K562 (cell line): ENCODE data around the gene LY6G6F. TPM values are rescaled to one million over a fixed set of nuclear protein-coding genes. Genes with fewer than 3 reads are reported as not detected.
A peak's percentile ranks its signal among the peaks of the same experiment; 100 is the strongest.

Experiments
- AFF1 ChIP-seq, 2 experiments: fragments of 450-650 bp; IDR thresholded peaks; 2 replicates each; pipeline ENCODE4 v1.6.1; 2018; ENCODE audit warnings: mild to moderate bottlenecking in 2 of 2, low read depth in 1 of 2; ENCODE audit not compliant: partially characterized antibody in 2 of 2
- AFF4 ChIP-seq: sonication (generic); formaldehyde crosslinking; IDR thresholded peaks from 2 replicates; pipeline ENCODE4 v1.8.0; 2023; ENCODE audit warnings: mild to moderate bottlenecking, missing genetic modification reagents
- ATF1 ChIP-seq, 2 experiments: fragments of 450-650 bp in 1 of 2; IDR thresholded peaks; 2 replicates each; pipeline ENCODE4 v1.6.1; 2016; ENCODE audit warnings: missing compliant biosample characterization in 1 of 2, missing genetic modification characterization in 1 of 2
- CBX8 ChIP-seq: fragments of 200-600 bp; sonication (generic); IDR thresholded peaks from 2 replicates; pipeline ENCODE4 v1.6.1; 2012; ENCODE audit warnings: borderline replicate concordance, mixed run types, low read depth, mild to moderate bottlenecking, moderate library complexity, mixed read lengths, low read length, control low read depth, inconsistent platforms; ENCODE audit not compliant: poor library complexity, severe bottlenecking; ENCODE audit errors: extremely low read depth
- CEBPZ ChIP-seq: fragments of 150-350 bp; IDR thresholded peaks from 2 replicates; pipeline ENCODE4 v1.6.1; 2014; ENCODE audit warnings: low read depth, mild to moderate bottlenecking, low read length, borderline replicate concordance
- E2F3 ChIP-seq: fragments of 250-450 bp; sonication (Bioruptor Pico); IDR thresholded peaks from 2 replicates; pipeline ENCODE4 v1.4.0; 2020; ENCODE audit warnings: mild to moderate bottlenecking
- GATAD2A ChIP-seq: fragments of 450-650 bp; IDR thresholded peaks from 2 replicates; pipeline ENCODE4 v1.6.1; 2017
- HDAC3 ChIP-seq: fragments of 450-650 bp; IDR thresholded peaks from 2 replicates; pipeline ENCODE4 v1.6.1; 2018; ENCODE audit warnings: borderline replicate concordance, mild to moderate bottlenecking, moderate library complexity; ENCODE audit not compliant: partially characterized antibody
- NFIC ChIP-seq: fragments of 450-650 bp; IDR thresholded peaks from 2 replicates; pipeline ENCODE4 v1.6.1; 2017; ENCODE audit warnings: mild to moderate bottlenecking, inconsistent platforms
- PRMT5 ChIP-seq: sonication (generic); formaldehyde crosslinking; IDR thresholded peaks from 2 replicates; pipeline ENCODE4 v1.5.0; 2020; ENCODE audit warnings: missing genetic modification reagents
- PURB ChIP-seq: sonication (generic); formaldehyde crosslinking; IDR thresholded peaks from 2 replicates; pipeline ENCODE4 v1.9.0; 2021; ENCODE audit warnings: low read depth, mild to moderate bottlenecking, missing genetic modification reagents
- RBM15 ChIP-seq: fragments of 200-400 bp; formaldehyde crosslinking; IDR thresholded peaks from 2 replicates; pipeline ENCODE4 v1.6.1; 2018; ENCODE audit warnings: mild to moderate bottlenecking, low read length, moderate library complexity; ENCODE audit not compliant: insufficient read depth
- RUNX1 ChIP-seq: sonication (generic); IDR thresholded peaks from 2 replicates; pipeline ENCODE4 v1.6.1; 2016; ENCODE audit warnings: antibody characterized with exemption, low read depth
- SREBF1 ChIP-seq: fragments of 150-350 bp; IDR thresholded peaks from 2 replicates; pipeline ENCODE4 v1.6.1; 2014; ENCODE audit warnings: antibody characterized with exemption, low read depth, low read length, borderline replicate concordance
- WHSC1 ChIP-seq: IDR thresholded peaks from one replicate; pipeline ENCODE4 v1.6.1; 2012; ENCODE audit warnings: low read length, control low read depth, inconsistent platforms
- ZNF436 ChIP-seq: fragments of 250-450, 450-650 bp; sonication (Bioruptor Pico); formaldehyde crosslinking; IDR thresholded peaks from 2 replicates; pipeline ENCODE4 v1.7.0; 2020; ENCODE audit warnings: mild to moderate bottlenecking
- polyA plus RNA-seq, 8 experiments: library from polyadenylated mRNA; depleted of rRNA in 4 of 8; stranded (reverse) in 5 of 8; unstranded in 3 of 8; fragments of >200 nt; fragmentation: Nextera tagmentation in 2 of 8; fragmentation: Illumina TruSeq in 1 of 8; extraction: Ambion mirVana in 2 of 8; extraction: Trizol in 1 of 8; gene quantifications; 2 replicates each; pipeline versions ENCODE4 v1.2.1 to v1.2.3, GENCODE V29; 2011 to 2014; ENCODE audit warnings: inconsistent platforms in 1 of 8, missing spikeins in 1 of 8
- total RNA-seq, 7 experiments: library from RNA; depleted of rRNA in 6 of 7; stranded (reverse); fragments of >200 nt in 6 of 7; fragmentation: Illumina TruSeq in 2 of 7; extraction: Trizol in 2 of 7; gene quantifications; 2 replicates each; pipeline versions ENCODE4 v1.2.1 to v1.2.3, GENCODE V29; 2011 to 2021; ENCODE audit warnings: low replicate concordance in 1 of 7

LY6G6F gene
- total and polyA plus RNA-seq, 9 of the 15 experiments (the other 6 are each of a cell fraction or from before 2014, with no cell fraction given): 0.14 to 0.50 (median 0.28) TPM; not detected in 2

GRCh38 chr6:31664790-31665500 lies 41.7 kb upstream of the LY6G6F start, which contains the start of gene GPANK1 (continued):
- TF ChIP-seq CEBPZ (no peak), GATAD2A (no peak), PURB (CRISPR knock-in tag) (no peak), ATF1 (CRISPR knock-in tag; IDR thresholded peaks at IDR 0.05) (no peak), ATF1 (tag; IDR thresholded peaks at IDR 0.05) (peak; percentile 61), AFF1 (IDR thresholded peaks at IDR 0.05; ENCODE audit: low read depth in 1 of 2, partially characterized antibody in 2 of 2) (peak; percentile 42 to 81), ZNF436 (CRISPR knock-in tag) (no peak), WHSC1 (no peak), RBM15 (no peak), E2F3 (CRISPR knock-in tag) (peak; percentile 99), NFIC (no peak), CBX8 (no peak), HDAC3 (no peak), PRMT5 (no peak), SREBF1 (no peak), AFF4 (peak; percentile 99), RUNX1 (peak; percentile 63)
